Epithelial cell of esophagus (primary cell): ENCODE results near the gene GNL3.
A peak's percentile ranks its signal among the peaks of the same experiment; 100 is the strongest.

Source experiments
- DNase-seq: peaks from one replicate; pipeline ENCODE4 v3.0.0; 2010; ENCODE audit warnings: low read depth
- H3K4me3 ChIP-seq: 2 replicates; pipeline ENCODE4 v1.5.1; 2011; ENCODE audit warnings: mild to moderate bottlenecking, low read length, control low read depth
- CTCF ChIP-seq: IDR thresholded peaks from 2 replicates; pipeline ENCODE4 v1.5.1; 2011; ENCODE audit warnings: low read depth, mild to moderate bottlenecking, low read length, control low read depth, inconsistent platforms; ENCODE audit not compliant: insufficient read depth; ENCODE audit errors: missing control alignments

The GNL3 gene

GRCh38 chr3:52688266-52688665 is 2.4 kb downstream of the GNL3 start:
- no peak overlapping the region for H3K4me3 ChIP-seq
- TF ChIP-seq CTCF: no peak
- peak; percentile 62 for DNase-seq

DNA sequence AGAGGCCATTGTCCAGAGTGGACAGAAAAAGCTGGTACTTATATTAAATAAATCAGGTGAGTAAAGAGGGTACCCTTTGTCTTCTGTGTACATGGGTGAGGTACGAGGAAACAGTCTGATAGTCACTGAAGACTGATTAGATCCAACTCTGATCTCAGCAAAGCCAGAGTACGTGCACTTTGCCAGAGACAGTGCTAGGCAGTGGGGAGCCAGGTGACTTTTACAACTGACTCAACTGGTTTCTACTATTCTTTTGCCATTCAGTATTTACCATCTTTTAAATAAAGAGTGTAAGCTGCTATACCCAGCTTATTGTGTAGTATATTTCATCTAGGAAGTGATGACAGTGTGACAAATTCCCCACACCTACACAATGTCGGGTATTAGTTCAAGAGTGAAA is 3.3 kb downstream of the GNL3 start:
- DNase-seq: no peak
- TF ChIP-seq CTCF: no peak
- H3K4me3 ChIP-seq: no peak overlapping the region

GRCh38 chr3:52690560-52690959 is 4.7 kb downstream of the GNL3 start:
- TF ChIP-seq CTCF: no peak
- no peak overlapping the region for H3K4me3 ChIP-seq
- DNase-seq: no peak

DNA sequence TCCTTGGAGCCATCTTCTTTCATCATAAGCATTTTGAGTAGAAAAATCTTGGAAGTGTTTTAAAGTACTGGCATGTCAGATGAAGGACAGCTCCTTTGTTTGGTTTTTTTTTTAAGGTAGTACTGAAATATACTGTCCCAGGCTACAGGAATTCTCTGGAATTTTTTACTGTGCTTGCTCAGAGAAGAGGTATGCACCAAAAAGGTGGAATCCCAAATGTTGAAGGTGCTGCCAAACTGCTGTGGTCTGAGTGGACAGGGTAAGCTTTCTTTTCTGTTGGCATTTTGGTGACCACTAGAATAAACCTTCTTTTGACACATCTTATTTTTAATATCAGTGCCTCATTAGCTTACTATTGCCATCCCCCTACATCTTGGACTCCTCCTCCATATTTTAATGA is 7.2 kb downstream of the GNL3 start:
- no peak overlapping the region for H3K4me3 ChIP-seq
- DNase-seq: no peak
- TF ChIP-seq CTCF: no peak

DNA sequence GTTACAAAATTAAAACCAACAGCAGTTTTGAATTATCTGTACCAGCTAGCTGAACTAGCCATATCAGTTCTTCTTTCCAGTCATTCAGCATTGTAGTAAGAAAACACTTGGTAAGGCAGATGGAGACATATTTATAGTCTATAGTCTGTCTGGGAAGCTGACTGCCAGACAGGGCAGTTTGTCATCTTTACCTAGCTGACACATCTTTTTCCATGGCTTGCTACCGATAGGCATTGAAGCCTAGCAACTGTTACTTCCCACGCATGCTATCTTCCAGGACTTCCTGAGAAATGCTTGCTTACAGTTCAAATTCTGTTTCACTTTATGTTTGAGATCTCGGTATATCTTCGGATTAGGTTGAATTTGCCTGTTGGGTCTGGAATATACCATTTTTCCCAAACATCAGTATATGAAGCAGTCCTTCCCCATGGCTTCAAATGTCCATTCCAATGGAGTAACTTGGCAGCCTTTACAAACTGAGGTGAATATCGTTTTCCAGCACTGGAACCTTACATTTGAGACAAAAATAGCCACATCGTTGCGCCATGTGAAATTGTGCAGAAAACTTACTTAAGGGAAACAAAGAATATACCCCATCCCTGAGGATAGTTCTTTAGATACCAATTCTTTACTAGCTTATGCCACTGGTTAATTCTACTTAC is 8.8 kb downstream of the GNL3 start:
- no peak overlapping the region for H3K4me3 ChIP-seq
- no peak for TF ChIP-seq CTCF
- no peak for DNase-seq

- no peak for DNase-seq
- no peak for TF ChIP-seq CTCF
- H3K4me3 ChIP-seq: no peak overlapping the region
Observed at GRCh38 chr3:52695798-52696671, 10.2 kb downstream of the GNL3 start.
